ENCODE data around the gene STX10.
"Not testable (repeated sequence)": the region's sequence is repeated elsewhere in the genome, so short reads cannot be mapped to it uniquely, and the experiment has no call there.

The STX10 gene

DNA sequence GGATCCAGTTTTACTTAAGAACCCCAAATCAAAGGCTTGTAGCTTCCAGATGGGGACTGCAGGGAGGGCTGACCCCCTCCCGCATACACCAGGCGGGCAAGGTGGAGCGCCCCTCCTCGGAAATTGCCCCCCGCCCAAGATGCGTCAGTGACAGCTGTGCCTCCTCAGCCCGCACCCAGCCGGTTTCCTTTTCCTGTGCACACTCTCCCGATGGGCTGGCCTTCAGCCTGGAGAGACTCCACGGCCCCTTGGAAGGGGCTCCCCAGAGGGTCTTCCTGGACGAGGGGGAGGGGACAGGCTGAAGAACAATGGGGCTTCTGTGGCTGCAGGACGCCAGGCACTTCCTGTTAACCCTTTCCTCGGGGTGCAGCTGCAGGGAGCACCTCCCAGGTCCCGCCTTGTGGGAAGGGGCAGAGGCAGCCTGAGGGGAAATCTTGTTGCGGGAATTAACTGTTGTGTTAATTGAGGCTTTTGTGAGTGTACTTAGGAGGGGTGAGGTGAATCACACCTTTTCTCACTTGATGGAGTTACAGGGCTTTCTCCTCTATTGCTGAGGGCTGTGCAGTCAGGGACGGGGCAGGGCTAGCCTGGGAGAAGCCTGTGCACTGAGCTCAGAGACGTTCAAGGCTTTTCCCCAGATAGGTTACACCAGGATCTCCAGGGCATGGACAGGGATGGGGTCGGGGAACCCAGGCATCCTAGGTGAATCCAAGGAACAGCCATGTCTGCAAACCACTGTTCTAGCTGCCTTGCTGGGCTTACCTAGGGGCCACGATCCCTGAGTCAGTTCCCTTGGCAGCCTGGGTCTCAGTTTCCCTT is 14.4 kb upstream of the STX10 start:
- peak; percentile 90 for DNase-seq

- peak; percentile 60 for DNase-seq
Measured at GRCh38 chr19:13163609-13164342, 13.6 kb upstream of the STX10 start.

DNA sequence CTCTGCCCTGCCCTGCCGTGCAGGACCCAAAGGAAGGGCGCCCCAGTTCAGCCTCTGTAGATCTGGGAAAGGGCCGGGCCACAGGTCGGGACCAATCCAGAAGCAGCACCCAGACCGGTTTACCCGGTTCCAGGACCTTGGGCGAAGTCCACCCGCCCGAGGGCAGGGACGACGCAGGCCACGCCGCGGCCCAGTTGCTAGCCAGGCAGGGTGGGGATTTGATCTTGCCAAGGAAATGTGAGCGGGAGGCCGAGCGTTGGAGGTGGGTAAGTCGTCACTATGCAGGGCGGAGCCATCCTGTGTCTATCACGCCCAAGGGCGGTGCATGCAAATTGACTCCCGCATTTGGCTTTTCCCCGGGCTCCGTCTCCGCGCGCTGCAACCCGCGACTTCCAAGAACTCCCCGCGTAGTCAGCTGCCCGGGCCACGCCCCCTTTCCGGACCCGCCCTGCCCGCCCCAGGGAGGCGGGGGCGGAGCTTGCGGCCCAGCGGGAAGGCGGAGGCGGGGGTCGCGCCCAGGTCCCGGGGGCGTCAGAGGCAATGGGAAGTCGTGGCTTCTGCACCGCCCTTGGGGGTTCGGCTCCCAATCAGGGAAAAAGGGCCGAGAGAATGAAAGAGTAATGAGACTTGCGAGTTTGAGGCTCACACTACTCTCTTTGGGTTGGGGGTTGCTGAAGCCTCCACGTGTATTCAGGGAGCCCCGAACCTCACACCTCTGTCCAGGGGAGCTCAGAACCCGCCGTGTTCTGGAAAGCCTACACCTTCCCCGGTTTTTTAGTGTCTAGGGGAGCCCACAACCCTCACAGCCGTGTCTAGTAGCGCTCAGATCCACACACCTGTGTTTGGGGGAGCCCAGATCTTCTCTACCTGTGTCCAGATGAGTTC is 12.8 kb upstream of the STX10 start:
- peak; percentile 88 for DNase-seq

GRCh38 chr19:13160557-13160956 is 10.4 kb upstream of the STX10 start:
- DNase-seq, result no peak

GRCh38 chr19:13159713-13160112 is 9.5 kb upstream of the STX10 start:
- DNase-seq, result no peak

GRCh38 chr19:13155472-13156359 is 5.5 kb upstream of the STX10 start:
- DNase-seq, result peak; percentile 77

- DNase-seq, result peak; percentile 78
Measured at GRCh38 chr19:13154911-13155471, 4.8 kb upstream of the STX10 start.

GRCh38 chr19:13154241-13154778 is 4.1 kb upstream of the STX10 start:
- DNase-seq, result peak; percentile 64

DNA sequence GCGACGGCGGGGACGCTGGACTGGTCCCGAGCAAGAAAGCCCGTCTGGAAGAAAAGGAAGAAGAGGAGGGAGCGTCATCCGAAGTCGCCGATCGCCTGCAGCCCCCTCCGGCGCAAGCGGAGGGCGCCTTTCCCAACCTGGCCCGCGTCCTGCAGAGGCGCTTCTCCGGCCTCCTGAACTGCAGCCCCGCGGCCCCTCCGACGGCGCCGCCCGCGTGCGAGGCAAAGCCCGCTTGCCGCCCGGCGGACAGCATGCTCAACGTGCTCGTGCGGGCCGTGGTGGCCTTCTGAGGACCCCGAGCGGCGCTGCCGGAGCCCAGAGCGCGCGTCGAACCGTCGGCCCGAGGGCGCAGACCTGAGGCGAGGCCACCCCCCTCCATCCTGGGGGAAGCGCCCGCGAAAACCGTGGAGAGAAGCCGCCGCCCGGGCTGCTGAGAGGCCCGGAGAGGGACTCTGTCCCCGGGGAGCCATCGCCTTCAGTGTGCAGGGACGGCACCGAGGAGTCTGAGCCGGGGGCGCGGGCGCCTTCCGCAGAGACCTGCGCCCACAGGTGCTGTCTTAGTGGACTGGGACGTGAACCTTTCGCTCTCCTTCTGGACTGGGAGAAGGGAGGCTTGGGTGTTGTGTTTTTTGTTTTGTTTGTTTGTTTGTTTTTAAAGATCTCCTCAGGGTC is 3.5 kb upstream of the STX10 start:
- peak; percentile 38 for DNase-seq

GRCh38 chr19:13152974-13153568 is 2.9 kb upstream of the STX10 start:
- peak; percentile 93 for DNase-seq

DNA sequence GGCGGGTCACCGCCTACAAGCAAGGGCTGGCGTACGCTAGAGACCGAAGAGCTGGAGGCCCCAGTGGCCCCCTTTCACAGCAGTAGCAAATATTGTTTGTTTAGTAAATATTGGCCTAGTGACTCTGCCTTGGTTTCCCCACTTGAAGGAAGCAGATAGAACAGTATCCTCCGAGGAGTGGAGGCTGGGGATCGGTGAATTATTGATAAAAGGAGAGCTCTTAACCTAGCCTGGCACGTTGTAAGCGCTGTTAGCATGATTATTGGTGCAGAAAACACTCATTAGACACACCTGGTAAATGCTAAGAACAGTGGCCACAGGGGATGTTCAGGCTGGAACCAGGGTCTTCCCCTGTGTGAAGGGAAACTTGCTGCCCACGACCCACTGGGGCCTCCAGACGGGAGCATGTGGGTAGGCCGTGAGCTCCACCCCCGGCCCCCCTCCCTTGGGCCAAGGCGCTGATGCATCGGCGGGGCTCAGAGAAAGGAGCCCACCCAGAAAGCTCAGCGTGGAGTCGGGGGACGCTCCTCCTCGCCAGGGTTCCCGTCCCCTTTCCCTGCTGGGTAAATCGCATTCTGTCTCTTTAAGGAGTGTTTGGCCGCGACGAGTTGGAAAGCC is 2.3 kb upstream of the STX10 start:
- no peak for DNase-seq

DNA sequence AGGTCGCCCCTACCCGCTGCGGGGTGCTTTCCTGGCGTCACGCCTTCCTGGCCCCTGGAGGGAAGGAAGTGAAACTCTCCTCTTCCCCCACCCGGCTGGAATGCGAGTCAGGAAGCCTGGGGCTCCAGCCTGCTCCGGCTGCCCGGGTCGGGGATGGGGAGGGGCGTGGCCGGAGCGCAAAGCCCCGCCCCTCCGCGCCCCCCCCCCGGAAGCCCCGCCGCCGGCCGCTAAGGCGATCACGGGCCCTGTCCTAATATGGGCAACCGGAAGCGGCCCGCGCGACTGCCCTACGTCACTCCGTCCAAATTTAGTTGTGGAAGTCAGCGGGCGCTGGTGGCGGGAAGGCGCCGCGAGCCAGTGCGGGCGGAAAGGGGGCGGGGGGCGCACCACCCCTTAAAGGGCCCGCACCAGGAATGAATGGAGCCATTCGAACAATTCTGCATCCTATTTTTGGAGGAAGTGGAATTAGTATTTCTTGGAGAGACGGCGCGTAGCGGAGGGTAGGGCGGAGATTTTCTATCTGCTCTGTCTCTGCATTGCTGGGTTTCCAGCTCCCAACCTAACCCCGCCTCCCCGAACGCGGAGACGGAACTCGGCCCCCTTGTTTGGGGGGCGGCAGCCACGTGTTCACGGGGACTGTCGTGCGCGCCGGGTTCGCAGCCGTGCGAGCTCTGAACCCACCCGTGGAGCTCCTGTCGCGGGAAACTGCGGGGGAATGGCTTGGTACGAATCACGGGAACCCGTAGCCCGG is 1.6 kb upstream of the STX10 start:
- peak; percentile 97 for DNase-seq

GRCh38 chr19:13150931-13151604 is 893 bp upstream of the STX10 start:
- DNase-seq, result no peak

DNA sequence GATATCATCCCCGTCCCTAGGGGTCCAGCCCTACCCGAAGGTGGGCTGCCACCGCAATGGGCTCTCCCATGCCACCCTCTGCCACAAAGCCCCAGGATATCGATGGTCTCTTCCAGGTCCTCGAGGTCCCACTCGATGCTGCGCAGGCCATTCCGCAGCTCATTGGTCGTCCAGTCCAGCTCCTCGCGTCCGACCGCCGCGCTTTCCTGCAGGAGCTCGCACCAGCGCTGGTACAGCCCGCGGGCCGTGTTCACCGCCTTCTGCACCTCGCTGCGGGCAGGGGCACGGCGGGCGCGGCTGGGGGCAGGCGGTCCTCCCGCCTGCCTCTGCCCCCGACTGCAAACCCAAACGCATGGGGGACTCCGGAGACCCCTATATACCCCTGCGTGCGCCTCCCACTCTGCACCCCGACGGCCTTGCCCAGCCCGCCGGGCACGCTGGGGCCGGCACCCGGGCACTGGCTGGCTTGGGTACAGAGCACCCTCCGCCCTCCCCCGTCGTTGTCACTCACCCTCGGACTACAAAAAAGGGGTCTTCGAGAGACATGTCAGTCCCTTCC is 468 bp downstream of the STX10 start:
- peak; percentile 23 for DNase-seq

DNA sequence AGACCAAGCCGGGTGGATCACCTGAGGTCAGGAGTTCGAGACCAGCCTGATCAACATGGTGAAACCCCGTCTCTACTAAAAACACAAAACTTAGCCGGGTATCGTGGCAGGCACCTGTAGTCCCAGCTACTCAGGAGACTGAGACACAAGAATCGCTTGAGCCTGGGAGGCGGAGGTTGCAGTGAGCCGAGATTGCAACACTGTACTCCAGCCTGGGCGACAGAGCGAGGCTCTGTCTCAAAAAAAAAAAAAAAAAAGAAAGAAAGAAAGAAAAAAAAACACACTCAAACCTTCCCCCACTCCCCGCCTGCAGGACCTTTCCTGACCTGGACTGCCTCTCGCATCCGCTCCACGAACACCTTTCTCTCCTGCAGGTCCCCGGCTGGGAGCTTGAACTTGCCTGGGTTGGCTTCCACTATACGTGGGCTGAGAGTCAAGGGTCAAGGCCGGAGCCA is 975 bp downstream of the STX10 start:
- DNase-seq, result not testable (repeated sequence)

GRCh38 chr19:13146763-13147563 is 3.2 kb downstream of the STX10 start:
- no peak for DNase-seq

DNA sequence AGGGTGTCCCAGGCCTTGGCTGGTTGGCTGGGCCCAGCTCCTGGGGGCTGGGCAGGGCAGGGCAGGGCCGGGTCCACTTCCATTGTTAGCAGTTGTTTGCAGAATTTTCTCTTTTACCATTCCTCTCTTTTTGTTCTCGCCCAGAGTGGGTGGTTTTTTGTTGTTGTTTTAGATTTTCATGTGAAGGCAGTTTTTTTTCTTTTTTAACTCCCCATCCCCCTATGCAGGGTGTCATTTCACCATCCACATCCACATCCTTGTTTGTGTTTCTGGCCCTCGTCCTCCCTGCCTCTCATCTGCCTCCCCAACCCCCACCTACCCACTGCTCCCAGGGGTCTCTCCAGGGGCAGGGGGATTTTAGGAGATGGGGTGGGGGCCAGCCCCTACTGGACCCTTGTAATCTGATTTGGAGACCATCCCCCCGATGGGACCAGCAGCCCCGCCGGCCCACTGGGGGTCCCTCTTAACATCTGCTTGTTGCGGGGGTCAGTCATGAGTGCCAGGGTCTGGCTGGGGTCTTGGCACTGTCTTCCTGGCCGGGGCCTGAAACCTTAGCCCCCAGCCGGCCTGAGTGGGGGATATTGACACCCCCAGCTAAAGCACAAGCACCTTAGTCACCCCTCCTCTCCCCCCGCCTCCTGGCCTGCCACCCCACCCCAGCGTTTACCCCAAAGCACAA is 10.4 kb downstream of the STX10 start:
- DNase-seq, result no peak
